Hematopoietic multipotent progenitor cell treated with erythropoietin and hydrocortisone succinate and interleukin-3 and kit ligand, for 8 days (in vitro differentiated cells): ENCODE data around the gene MARK3.
"Not testable (repeated sequence)": the region's sequence is repeated elsewhere in the genome, so short reads cannot be mapped to it uniquely, and the experiment has no call there.

Source experiments
- DNase-seq: peaks from one replicate; pipeline ENCODE4 v3.0.0-alpha.2; 2015

The MARK3 gene

GRCh38 chr14:103495854-103496253, 110.6 kb downstream of the MARK3 start:
- DNase-seq, result no peak

- DNase-seq, result no peak
Observed at GRCh38 chr14:103496776-103497175, 111.6 kb downstream of the MARK3 start.

- DNase-seq, result no peak
Observed at GRCh38 chr14:103499709-103500108, 114.5 kb downstream of the MARK3 start.

DNA sequence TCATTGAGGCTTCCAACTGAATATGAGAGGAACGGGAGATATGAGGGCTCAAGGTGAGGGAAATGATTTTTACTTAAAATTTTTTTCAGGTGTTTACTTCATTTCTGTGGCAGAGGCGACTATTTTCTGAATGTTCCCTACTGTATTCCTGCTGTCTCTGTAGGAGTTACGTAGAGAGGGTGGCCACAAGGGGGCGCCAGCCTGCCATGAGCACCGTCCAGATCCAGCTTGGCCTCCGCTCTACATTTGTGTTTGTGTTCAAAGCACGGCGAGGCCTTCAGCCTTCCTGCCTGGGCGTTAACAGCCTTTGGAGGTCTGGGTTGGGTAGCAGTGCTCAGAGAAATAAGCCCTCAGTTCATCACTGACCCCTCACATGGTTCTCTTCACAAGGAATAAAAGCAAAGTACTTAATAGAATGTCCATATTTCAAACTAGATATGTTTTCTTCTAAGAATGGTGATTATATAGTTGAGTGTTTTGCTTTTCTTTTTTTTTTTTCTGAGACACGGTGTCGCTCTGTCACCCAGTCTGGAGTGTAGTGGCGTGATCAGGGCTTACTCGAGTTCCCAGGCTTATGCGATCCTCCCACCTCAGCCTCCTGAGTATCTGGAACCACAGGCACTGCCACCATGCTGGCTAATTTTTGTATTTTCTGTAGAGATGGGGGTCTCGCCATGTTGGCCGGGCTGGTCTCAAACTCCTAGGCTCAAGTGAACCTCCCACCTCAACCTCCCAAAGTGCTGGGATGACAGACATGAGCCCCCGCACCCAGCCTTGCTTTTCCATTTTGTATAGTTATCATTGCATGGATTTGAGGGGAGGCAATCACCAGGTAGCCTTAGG, 115.2 kb downstream of the MARK3 start:
- DNase-seq, result peak; percentile 84

- no peak for DNase-seq
Observed at GRCh38 chr14:103501041-103501870, 116.0 kb downstream of the MARK3 start.

DNA sequence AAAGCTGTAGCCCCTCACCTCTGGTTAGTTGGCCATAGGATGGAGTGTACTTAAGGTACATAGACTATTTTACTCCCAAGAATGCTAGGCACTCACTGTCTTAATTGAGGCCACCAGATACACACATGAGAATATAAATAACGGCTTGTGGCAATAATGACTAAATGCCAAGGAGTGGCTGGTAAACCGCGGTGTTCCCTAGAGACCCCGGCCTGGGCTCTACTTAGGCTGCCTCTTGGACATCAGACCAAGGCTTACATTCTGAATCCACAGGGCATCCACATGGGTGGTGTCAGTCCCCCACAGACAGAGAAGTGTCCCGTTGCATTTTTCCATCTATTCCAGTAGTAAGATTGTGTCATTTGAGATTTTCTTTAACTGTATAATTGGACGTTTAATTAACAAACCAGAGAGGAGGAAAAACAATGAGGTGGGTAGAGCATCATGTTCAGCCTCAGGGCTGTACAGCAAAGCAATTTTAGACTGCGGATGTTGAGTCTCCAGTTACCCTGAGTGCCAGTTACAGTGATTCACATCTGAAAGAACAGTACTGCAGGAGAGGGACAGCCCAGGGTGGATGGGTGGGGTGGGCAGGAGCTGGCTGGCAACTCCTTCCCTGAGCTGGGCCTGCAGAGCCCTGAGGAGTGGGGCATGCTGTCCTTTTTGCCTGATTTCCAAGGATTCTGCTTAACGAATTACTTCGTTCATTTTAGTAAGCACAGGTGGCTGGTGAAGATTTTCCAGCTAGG, 116.9 kb downstream of the MARK3 start:
- no peak for DNase-seq

- DNase-seq, result no peak
Observed at GRCh38 chr14:103502877-103503276, 117.7 kb downstream of the MARK3 start.

DNA sequence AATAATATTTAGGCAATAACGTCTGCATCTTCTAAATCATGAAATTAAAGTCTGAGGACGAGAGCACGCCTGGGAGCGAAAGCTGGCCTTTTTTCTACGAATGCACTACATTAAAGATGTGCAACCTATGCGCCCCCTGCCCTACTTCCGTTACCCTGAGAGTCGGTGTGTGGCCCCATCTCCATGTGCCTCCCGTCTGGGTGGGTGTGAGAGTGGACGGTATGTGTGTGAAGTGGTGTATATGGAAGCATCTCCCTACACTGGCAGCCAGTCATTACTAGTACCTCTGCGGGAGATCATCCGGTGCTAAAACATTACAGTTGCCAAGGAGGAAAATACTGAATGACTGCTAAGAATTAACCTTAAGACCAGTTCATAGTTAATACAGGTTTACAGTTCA, 118.1 kb downstream of the MARK3 start:
- no peak for DNase-seq

GRCh38 chr14:103504991-103505565, 119.9 kb downstream of the MARK3 start:
- DNase-seq, result no peak

DNA sequence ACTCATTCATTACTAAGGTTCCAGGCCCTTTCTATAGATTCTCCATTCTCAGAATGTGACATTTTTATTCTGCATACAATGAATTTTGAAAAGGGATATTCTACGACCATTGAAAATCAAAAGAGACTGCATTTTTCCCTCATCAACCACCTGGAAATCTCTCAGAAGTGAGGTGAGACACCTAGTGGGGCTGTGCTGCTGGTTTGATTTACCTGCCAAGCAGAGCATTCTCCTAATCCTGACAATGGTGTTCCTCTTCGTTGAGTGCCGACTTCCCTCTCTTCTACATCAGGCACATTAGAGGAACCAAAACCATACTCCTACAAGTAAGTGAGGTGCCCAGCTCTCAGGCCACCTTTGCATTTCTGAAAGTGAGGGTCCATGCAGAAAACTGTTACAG, 122.5 kb downstream of the MARK3 start:
- no peak for DNase-seq

DNA sequence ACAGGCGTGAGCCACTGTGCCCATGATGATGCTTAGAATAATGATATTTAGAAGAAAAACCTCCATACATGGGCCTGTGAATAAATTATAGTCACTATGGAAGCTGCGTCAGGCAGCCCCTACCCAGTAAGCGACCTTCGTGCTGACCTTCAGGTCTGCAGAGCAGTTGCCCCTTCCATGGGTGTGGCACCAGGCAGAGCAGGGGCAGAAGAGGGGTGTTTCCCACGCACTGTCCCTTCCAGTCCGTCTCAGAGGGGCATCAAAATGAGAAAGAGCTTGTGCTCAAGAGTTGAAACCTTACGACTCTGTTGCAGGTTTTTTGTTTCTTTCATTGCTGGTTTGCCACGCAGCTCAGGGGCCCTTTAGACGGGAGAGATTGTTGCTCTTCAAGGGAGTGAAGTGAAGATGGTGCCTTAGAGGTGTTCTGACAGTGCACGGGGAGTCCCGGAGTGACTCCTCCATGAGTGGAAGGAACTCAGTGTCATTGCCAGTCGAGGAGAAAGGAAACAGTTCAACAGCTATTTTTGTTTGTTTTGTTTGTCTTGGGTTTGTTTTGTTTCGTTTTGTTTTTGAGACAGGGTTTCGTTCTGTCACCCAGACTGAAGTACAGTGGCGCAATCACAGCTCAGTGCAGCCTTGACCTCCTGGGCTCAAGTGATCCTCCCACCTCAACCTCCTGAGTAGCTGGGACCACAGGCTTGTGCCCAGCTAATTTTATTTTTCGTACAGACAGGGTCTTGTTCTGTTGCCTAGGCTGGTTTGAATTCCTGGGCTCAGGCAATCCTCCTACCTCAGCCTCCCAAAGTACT, 123.5 kb downstream of the MARK3 start:
- DNase-seq, result no peak

DNA sequence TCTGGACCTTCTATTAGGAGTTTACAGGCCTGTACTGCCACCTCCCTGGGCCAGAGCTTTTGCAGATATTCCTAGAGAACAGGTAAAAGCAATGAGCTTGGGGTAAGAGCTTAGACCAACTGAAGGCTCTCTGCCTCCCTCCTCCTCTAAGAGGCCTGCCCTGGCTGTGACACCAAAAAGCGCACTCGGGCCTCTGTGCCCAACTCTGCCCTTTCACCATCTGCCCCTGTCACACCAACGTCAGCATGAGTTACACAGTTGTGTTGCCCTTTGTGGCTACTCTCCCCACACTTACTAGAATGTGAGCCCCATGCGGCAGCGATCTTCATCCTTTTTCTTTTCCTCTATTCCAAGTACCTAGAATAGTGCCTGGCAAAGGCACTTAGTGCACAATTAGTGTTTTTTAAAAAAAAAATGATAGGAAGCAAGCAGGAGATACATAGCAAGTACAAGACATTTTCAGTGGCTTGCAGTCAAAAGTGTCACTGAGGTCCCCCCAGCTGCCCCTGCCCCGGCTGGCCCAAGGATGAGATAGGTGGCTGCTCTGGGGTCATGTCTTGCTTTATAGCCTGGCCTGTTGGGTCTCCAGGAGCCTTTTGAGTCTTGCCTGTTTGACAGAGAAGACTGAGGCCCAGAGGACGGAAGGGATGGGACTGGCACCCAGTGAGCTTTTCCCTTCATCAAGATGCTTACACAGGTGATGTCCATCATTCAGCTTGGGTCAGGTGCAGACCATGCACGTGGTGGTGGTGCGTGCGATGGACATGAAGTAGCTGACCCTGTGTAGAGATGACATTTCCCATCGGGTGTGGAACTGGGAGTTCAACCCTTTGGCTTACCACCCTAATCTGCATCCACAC, 124.9 kb downstream of the MARK3 start:
- DNase-seq, result no peak

DNA sequence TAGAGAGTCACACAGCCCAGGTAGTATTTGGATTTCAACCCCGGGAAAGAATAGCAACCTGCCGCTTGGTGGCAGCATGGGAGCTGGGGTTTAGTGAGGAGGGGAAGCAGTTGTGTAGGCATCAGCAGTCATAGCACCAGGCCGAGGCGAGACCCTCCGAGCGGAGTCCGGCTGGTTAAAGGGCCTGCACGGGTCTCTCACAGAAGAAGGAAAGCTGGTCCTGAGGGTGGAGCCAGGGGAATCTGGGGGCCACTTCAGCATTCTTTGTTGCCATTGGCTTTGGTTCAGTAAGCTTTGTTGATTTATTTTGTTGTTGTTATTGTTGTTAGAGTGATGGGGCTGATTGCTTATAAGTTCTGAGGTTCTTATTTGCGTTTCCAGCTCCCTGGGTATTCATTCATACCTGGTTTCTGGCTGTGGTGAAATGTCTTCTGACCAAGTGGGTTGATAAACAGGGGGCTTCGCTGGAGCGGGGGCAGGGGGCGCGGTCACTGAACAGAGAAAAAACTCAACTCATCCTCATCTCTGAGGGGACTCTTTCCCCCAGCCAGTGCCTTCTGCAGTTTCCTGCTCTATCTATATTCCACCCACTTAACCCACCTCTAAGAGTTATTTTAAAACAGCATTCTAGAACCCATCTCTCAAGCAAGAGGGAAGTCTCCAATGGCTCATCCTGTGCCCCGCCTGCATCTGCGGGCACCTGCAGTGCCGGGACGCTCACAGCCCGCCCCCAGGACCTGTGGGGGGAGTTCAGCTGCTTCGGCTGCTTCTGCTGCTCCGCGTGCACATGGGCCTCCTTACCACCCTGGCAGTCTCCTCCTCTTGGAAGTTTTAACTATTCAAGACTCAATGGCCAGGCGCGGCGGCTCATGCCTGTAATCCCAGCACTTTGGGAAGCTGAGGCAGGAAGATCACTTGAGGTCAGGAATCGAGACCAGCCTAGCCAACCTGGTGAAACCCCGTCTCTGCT, 125.8 kb downstream of the MARK3 start:
- DNase-seq, result no peak

DNA sequence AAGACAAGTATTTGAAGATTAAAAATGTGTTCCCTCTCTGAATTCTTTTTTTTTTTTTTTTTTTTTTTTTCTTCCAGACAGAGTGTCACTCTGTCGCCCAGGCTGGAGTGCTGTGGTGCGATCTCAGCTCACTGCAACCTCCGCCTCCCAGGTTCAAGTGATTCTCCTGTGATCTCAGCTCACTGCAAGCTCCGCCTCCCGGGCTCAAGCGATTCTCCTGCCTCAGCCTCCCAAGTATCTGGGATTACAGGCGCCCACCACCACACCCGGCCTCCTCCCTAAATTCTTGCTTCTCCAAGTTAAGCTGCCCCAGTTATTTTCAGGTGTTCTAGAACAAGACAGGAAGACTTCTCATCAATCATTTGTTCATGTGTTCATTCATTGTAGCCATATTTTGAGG, 127.0 kb downstream of the MARK3 start:
- DNase-seq, result not testable (repeated sequence)

DNA sequence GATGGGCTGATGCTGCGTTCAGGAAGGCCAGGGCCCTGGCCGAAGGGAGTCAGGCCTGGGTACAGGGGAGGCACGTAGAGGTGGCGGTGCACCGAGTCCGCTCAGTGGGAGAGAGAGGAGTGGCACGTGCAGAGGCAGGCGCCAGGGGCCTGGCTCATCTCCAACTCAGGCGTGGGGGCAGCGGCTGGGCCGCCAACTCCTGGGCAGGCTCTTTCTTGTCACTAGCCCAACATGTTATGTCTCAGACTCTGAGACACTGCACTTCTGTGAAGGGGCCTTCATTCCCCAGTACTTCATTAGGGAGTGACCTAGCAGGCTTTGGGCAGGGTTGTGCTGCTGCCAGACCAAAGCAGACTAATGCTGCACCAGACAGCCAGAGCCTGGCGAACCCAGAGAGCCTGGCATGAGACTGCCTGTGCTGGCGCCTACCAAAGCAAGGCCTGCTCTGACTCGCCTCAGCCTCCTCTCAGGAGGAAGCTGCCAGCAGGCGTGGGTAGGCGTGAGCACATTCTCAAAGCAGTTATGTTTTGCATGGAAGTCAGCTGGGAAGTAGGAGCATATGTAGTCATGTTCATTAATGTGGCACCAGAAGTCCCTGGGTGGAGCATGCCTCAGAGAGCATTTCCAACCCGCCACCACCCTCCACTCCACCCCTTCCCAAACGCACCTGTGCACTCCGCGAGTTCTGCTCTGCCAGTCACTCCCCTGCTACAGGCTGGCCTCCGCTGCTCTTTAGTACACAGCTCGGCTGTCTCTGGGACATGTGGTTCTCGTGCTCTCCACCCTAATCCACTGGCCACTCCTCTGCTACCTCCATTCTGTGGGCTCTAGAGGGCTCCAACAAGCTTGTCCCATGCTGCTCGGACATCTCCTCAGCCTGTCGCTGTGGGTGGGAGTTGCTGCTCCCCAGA, 127.7 kb downstream of the MARK3 start:
- peak; percentile 85 for DNase-seq

DNA sequence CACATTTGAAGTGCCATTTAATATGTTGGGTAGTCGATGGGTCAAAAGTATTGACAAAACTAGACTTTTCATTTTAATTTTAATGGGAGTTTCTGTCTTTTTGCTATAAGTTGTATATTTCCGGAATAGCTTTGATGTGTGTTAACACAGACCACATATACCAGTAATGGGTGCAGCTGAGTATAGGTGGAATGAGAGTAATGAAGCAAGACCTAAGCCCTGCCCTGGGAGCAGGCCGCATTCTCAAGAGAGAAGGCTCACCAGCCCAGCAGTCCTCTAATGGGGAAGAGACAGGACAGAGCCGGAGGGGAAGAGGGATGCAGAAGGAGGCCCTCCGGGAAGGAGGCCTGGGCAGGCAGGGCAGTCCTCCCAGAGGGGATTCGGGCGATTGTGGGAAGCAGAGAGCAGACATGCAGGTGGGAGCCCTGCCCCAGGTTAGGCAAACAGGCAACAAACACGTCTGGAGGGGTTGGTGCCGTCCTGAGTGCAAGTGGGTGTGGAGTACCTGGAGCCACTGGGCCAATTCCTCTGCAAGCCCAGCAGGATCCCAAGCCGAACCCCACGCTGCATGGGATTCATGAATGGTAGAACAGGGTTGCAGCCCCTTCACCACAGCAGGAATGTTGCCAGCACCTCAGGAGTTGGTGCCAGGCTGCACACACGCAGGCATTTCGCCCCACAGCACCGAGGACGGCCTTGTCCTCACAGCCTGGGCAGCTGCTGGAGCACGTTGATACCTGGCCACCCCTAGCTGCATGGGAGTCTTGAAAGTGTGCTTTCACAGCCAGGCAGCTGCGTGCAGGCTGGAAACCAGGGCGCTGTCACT, 129.6 kb downstream of the MARK3 start:
- DNase-seq, result no peak

- no peak for DNase-seq
Observed at GRCh38 chr14:103516426-103517173, 131.4 kb downstream of the MARK3 start.
